Esophagus squamous epithelium (tissue), 4 donors: ENCODE results near the gene VPS33A.

Experiments used
- POLR2A ChIP-seq, 4 donors: fragments of 450-650 bp; IDR thresholded peaks; one replicate each; pipeline ENCODE4 v1.6.1; 2017; ENCODE audit warnings: antibody characterized with exemption in 4 of 4, mild to moderate bottlenecking in 4 of 4, moderate library complexity in 3 of 4
- TF ChIP-seq, protein P1 (sequence below), 6 experiments: fragments of 450-650 bp in 4 of 6; fragments of 200-600 bp in 2 of 6; sonication (generic) in 2 of 6; IDR thresholded peaks; one replicate each; pipeline ENCODE4 v1.5.1; 2016 to 2019; ENCODE audit warnings: antibody characterized with exemption in 6 of 6, mild to moderate bottlenecking in 4 of 6, moderate library complexity in 4 of 6

DNA sequence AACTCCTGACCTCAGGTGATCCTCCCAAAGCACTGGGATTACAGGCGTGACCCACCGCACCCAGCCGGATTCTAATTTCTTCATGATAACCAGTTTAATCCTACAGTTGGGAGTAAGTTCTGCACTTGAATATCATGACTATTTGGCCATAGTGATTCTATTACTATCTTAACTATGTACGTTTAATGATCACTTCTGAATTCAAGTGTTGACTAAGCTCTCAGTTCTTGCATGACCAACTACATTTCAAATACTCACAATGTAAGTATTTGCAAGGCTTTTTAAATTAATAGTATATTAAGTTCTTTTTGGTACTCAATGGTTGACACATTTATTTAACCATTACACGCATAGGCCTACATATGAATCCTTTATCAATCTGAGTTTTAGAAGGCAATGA is 17.4 kb upstream of the VPS33A start:
- TF ChIP-seq, protein P1, sequence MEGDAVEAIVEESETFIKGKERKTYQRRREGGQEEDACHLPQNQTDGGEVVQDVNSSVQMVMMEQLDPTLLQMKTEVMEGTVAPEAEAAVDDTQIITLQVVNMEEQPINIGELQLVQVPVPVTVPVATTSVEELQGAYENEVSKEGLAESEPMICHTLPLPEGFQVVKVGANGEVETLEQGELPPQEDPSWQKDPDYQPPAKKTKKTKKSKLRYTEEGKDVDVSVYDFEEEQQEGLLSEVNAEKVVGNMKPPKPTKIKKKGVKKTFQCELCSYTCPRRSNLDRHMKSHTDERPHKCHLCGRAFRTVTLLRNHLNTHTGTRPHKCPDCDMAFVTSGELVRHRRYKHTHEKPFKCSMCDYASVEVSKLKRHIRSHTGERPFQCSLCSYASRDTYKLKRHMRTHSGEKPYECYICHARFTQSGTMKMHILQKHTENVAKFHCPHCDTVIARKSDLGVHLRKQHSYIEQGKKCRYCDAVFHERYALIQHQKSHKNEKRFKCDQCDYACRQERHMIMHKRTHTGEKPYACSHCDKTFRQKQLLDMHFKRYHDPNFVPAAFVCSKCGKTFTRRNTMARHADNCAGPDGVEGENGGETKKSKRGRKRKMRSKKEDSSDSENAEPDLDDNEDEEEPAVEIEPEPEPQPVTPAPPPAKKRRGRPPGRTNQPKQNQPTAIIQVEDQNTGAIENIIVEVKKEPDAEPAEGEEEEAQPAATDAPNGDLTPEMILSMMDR (IDR thresholded peaks at IDR 0.05): no peak
- TF ChIP-seq POLR2A (IDR thresholded peaks at IDR 0.05): no peak
